ENCODE data around the gene CCDC6. TPM values are rescaled to one million over a fixed set of nuclear protein-coding genes. Genes with fewer than 3 reads are reported as not detected.

Gene CCDC6
- total RNA-seq, 1 donor from 2014 or later = 28.1 TPM

DNA sequence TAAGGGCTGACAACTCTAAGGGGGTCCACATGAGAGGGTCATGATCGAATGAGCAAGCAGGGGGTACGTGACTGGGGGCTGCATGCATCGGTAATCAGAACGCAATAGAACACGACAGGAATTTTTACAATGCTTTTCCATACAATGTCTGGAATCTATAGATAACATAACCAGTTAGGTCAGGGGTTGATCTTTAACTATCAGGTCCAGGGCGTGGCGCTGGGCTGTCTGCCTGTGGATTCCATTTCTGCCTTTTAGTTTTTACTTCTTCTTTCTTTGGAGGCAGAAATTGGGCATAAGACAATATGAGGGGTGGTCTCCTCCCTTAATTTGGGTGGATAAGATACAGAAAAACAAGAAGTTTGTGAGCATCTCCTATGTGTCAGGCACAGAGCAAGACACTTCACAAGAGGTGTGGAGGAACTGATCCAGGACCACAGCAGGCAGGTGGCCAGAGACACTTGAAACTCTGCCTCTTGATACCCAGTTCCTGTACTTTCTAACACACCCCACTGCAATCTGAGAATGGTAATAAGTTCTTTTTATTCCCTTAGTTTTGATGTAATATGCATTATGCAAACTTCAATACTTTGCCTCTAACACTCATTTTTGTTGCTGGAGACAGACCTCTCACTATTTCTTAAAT, 135.1 kb downstream of the CCDC6 start:
- Mint-ChIP-seq H3K27ac (ENCODE audit: unreplicated experiment) (no peak overlapping the region), H3K36me3 (ENCODE audit: unreplicated experiment) (peaks cover 16% of the 10 kb centered on the region), H3K27me3 (ENCODE audit: unreplicated experiment) (no peaks in the 10 kb centered on the region), H3K4me3 (ENCODE audit: unreplicated experiment) (no peak overlapping the region), H3K4me1 (ENCODE audit: low read depth, unreplicated experiment) (no peaks in the 10 kb centered on the region), H3K9me3 (ENCODE audit: unreplicated experiment) (peaks cover 9% of the 10 kb centered on the region)
- DNase-seq = no peak
- TF ChIP-seq, protein P1, sequence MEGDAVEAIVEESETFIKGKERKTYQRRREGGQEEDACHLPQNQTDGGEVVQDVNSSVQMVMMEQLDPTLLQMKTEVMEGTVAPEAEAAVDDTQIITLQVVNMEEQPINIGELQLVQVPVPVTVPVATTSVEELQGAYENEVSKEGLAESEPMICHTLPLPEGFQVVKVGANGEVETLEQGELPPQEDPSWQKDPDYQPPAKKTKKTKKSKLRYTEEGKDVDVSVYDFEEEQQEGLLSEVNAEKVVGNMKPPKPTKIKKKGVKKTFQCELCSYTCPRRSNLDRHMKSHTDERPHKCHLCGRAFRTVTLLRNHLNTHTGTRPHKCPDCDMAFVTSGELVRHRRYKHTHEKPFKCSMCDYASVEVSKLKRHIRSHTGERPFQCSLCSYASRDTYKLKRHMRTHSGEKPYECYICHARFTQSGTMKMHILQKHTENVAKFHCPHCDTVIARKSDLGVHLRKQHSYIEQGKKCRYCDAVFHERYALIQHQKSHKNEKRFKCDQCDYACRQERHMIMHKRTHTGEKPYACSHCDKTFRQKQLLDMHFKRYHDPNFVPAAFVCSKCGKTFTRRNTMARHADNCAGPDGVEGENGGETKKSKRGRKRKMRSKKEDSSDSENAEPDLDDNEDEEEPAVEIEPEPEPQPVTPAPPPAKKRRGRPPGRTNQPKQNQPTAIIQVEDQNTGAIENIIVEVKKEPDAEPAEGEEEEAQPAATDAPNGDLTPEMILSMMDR (IDR thresholded peaks at IDR 0.05; ENCODE audit: partially characterized antibody, unreplicated experiment) = no peak

DNA sequence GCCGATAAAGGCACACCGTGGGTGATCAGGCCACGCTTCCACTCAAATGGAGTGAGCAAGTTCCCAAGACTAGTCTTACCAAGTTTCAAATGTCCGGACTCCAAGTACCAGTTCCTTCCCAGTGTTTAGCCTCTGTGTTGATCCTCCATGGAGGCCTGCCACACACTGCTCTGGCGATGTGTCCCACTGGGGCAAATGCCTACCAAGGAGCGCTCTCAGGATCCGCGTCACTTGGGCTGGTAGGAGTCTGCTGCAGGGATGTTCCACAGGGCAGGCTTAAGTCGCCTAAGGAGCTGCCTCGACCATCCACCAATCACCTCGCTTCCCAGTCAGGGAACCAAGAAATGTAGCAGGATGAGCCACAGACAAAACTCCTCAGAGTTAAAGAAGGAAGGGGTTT, 135.7 kb downstream of the CCDC6 start:
- H3K27me3 Mint-ChIP-seq (ENCODE audit: unreplicated experiment) = no peaks in the 10 kb centered on the region
- H3K4me3 Mint-ChIP-seq (ENCODE audit: unreplicated experiment) = no peak overlapping the region
- H3K9me3 Mint-ChIP-seq (ENCODE audit: unreplicated experiment) = peaks cover 6% of the 10 kb centered on the region
- H3K36me3 Mint-ChIP-seq (ENCODE audit: unreplicated experiment) = peaks cover 16% of the 10 kb centered on the region
- no peaks in the 10 kb centered on the region for H3K4me1 Mint-ChIP-seq (ENCODE audit: low read depth, unreplicated experiment)
- no peak for DNase-seq
- no peak overlapping the region for H3K27ac Mint-ChIP-seq (ENCODE audit: unreplicated experiment)
- TF ChIP-seq, protein P1 (IDR thresholded peaks at IDR 0.05; ENCODE audit: partially characterized antibody, unreplicated experiment) = no peak

DNA sequence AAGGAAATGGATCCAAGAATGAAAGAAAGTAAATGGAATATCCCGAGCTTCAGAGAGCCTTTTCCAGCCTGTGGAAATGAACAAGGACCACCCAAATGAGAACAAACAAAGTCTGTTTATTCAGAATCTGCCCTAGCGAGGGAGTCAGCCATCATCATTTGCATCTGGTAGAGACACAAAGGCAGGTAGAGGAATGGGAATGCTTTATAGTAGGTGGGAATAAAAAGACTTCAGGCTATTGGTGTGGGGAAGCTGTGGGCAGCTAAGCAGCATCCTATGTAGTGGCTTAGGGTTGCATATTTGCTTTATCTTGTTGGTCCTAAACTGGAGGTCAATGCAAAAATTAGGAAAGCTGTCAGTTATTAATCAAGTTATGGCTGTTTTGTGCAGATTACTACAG, 143.9 kb downstream of the CCDC6 start:
- Mint-ChIP-seq H3K4me3 (ENCODE audit: unreplicated experiment) (no peak overlapping the region), H3K9me3 (ENCODE audit: unreplicated experiment) (peaks cover 4% of the 10 kb centered on the region), H3K36me3 (ENCODE audit: unreplicated experiment) (peaks cover 6% of the 10 kb centered on the region), H3K27ac (ENCODE audit: unreplicated experiment) (no peak overlapping the region), H3K4me1 (ENCODE audit: low read depth, unreplicated experiment) (no peaks in the 10 kb centered on the region), H3K27me3 (ENCODE audit: unreplicated experiment) (no peaks in the 10 kb centered on the region)
- TF ChIP-seq, protein P1 (IDR thresholded peaks at IDR 0.05; ENCODE audit: partially characterized antibody, unreplicated experiment) = no peak
- no peak for DNase-seq

DNA sequence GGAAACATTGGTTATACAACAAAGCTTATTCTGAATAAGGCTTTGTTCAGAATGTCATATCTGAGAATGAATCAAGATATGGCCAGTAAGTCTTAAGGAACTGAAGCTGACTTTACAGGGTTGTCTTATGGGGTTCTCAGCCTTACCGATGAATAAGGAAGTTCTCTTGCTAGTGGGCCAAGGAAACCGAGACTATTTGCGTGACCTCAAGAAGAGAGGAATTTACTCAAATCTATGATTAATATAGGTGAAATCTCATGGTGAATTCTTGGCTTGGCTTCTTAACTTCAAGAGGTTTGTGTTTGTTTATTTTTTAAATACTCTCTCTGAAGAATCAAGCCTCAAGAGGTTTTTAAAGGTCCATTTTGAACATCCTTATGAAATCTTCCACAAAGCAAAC, 148.4 kb downstream of the CCDC6 start:
- Mint-ChIP-seq H3K36me3 (ENCODE audit: unreplicated experiment) (peaks cover 6% of the 10 kb centered on the region), H3K9me3 (ENCODE audit: unreplicated experiment) (peaks cover 4% of the 10 kb centered on the region), H3K4me1 (ENCODE audit: low read depth, unreplicated experiment) (no peaks in the 10 kb centered on the region), H3K4me3 (ENCODE audit: unreplicated experiment) (no peak overlapping the region), H3K27ac (ENCODE audit: unreplicated experiment) (no peak overlapping the region), H3K27me3 (ENCODE audit: unreplicated experiment) (no peaks in the 10 kb centered on the region)
- TF ChIP-seq, protein P1 (IDR thresholded peaks at IDR 0.05; ENCODE audit: partially characterized antibody, unreplicated experiment) = no peak
- DNase-seq = no peak

DNA sequence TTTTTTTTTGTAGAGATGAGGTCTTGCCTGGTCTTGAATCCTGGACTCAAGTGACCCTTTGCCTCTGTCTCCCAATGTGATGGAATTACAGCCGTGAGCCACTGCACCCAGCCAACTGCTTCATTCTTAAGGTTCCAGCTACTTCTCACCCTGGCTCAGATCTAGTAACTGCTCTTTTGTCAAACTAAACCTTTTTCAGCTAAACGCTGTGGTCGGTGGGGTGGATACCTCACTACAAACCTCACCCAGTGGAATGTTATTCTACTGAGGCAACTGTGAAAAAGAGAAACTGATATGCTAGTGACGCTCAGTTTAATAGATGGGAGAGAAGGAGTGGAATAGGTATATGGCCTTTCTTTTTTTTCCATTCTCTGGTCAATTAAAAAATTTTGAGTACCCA, 151.4 kb downstream of the CCDC6 start:
- no peak for DNase-seq
- TF ChIP-seq, protein P1 (IDR thresholded peaks at IDR 0.05; ENCODE audit: partially characterized antibody, unreplicated experiment) = no peak
- Mint-ChIP-seq H3K27ac (ENCODE audit: unreplicated experiment) (no peak overlapping the region), H3K27me3 (ENCODE audit: unreplicated experiment) (no peaks in the 10 kb centered on the region), H3K36me3 (ENCODE audit: unreplicated experiment) (peaks cover 6% of the 10 kb centered on the region), H3K4me1 (ENCODE audit: low read depth, unreplicated experiment) (no peaks in the 10 kb centered on the region), H3K4me3 (ENCODE audit: unreplicated experiment) (no peak overlapping the region), H3K9me3 (ENCODE audit: unreplicated experiment) (no peaks in the 10 kb centered on the region)
